Omental fat pad (tissue), 4 donors: Measurements from ENCODE around the gene FAM90A1. TPM values are rescaled to one million over a fixed set of nuclear protein-coding genes. Genes with fewer than 3 reads are reported as not detected.
"Not testable (repeated sequence)": the region's sequence is repeated elsewhere in the genome, so short reads cannot be mapped to it uniquely, and the experiment has no call there.

Experiments
- ATAC-seq: fragments of 150-250 bp; one replicate; pipeline ENCODE4 v1.9.1; 2016; ENCODE audit warnings: mild to moderate bottlenecking, moderate library complexity; ENCODE audit not compliant: low FRiP score
- DNase-seq: peaks from one replicate; pipeline ENCODE4 v3.0.0-alpha.2; 2019; ENCODE audit warnings: low spot score
- total RNA-seq, 4 donors: library from RNA; depleted of rRNA; stranded (reverse); fragments of >200 nt; gene quantifications; one replicate each; pipeline ENCODE4 v1.1.0, GENCODE V29; 2016

FAM90A1 gene
- total RNA-seq, result not detected

- ATAC-seq, DNase-seq: not testable (repeated sequence)
Measured at GRCh38 chr12:8226992-8227731, at the start of gene FAM90A1. FAM90A1 (minus strand) TSS chr12:8227618; CDS start chr12:8224832, 2,786 bp downstream.

GRCh38 chr12:8276397-8276796 is 49.0 kb upstream of the FAM90A1 start:
- not testable (repeated sequence) for ATAC-seq, DNase-seq

GRCh38 chr12:8266706-8267105 is 39.3 kb upstream of the FAM90A1 start:
- ATAC-seq, result not testable (repeated sequence)

GRCh38 chr12:8264236-8264635 is 36.8 kb upstream of the FAM90A1 start:
- ATAC-seq, DNase-seq: not testable (repeated sequence)

More at GRCh38 chr12:8266706-8267105, 39.3 kb upstream of the FAM90A1 start:
- DNase-seq, result not testable (repeated sequence)

GRCh38 chr12:8261111-8261554 is 33.7 kb upstream of the FAM90A1 start:
- peak; percentile 30 for DNase-seq
- not testable (repeated sequence) for ATAC-seq

GRCh38 chr12:8256356-8256755 is 28.9 kb upstream of the FAM90A1 start:
- DNase-seq, ATAC-seq: not testable (repeated sequence)

- not testable (repeated sequence) for DNase-seq, ATAC-seq
Measured at GRCh38 chr12:8254705-8255104, 27.3 kb upstream of the FAM90A1 start.

GRCh38 chr12:8252056-8252818 is 24.8 kb upstream of the FAM90A1 start:
- DNase-seq, ATAC-seq: not testable (repeated sequence)

GRCh38 chr12:8251616-8252015 is 24.2 kb upstream of the FAM90A1 start:
- not testable (repeated sequence) for ATAC-seq, DNase-seq

- ATAC-seq, DNase-seq: not testable (repeated sequence)
Measured at GRCh38 chr12:8246941-8247535, 19.6 kb upstream of the FAM90A1 start.

- DNase-seq, result peak; percentile 30
- ATAC-seq, result not testable (repeated sequence)
Measured at GRCh38 chr12:8243682-8244161, 16.3 kb upstream of the FAM90A1 start.

- ATAC-seq (peak; percentile 100), DNase-seq (peak; percentile 99)
Measured at GRCh38 chr12:8242880-8243681, 15.7 kb upstream of the FAM90A1 start.

GRCh38 chr12:8242622-8242879 is 15.1 kb upstream of the FAM90A1 start:
- ATAC-seq, result not testable (repeated sequence)

GRCh38 chr12:8241917-8242621 is 14.7 kb upstream of the FAM90A1 start:
- not testable (repeated sequence) for ATAC-seq, DNase-seq

More at GRCh38 chr12:8242622-8242879, 15.1 kb upstream of the FAM90A1 start:
- not testable (repeated sequence) for DNase-seq

GRCh38 chr12:8240340-8241114 is 13.1 kb upstream of the FAM90A1 start:
- not testable (repeated sequence) for ATAC-seq, DNase-seq

- ATAC-seq, DNase-seq: not testable (repeated sequence)
Measured at GRCh38 chr12:8237031-8237430, 9.6 kb upstream of the FAM90A1 start.

- not testable (repeated sequence) for ATAC-seq
Measured at GRCh38 chr12:8235316-8236157, 8.1 kb upstream of the FAM90A1 start.

More at GRCh38 chr12:8235316-8236157, 8.1 kb upstream of the FAM90A1 start:
- DNase-seq, result not testable (repeated sequence)
